Astrocyte (in vitro differentiated cells and primary cell): ENCODE data around the gene CRYBB1. TPM values are rescaled to one million over a fixed set of nuclear protein-coding genes. Genes with fewer than 3 reads are reported as not detected.
"Not testable (repeated sequence)": the region's sequence is repeated elsewhere in the genome, so short reads cannot be mapped to it uniquely, and the experiment has no call there.

Source experiments
- DNase-seq: peaks from one replicate; pipeline ENCODE4 v3.0.0-alpha.2; 2010; ENCODE audit warnings: low read depth
- FAIRE-seq: peaks from 2 replicates; lab custom pipeline; 2011; peaks lifted over from hg19 to GRCh38; lab: Jason Lieb, UNC
- H2AFZ ChIP-seq: 2 replicates; pipeline ENCODE4 v1.6.0; 2012; ENCODE audit warnings: low read depth, low read length, inconsistent platforms
- H3K27ac ChIP-seq: 2 replicates; pipeline ENCODE4 v1.5.1; 2011; ENCODE audit warnings: low read depth, low read length, inconsistent platforms
- H3K27me3 ChIP-seq: 2 replicates; pipeline ENCODE4 v1.6.0; 2011; ENCODE audit warnings: low read length, inconsistent platforms; ENCODE audit not compliant: insufficient read depth
- H3K36me3 ChIP-seq: 2 replicates; pipeline ENCODE4 v1.5.1; 2011; ENCODE audit warnings: low read length, inconsistent platforms; ENCODE audit not compliant: insufficient read depth
- H3K4me1 ChIP-seq: 2 replicates; pipeline ENCODE4 v1.5.1; 2011; ENCODE audit warnings: low read length, inconsistent platforms; ENCODE audit not compliant: insufficient read depth
- H3K4me2 ChIP-seq: 2 replicates; pipeline ENCODE4 v1.6.0; 2012; ENCODE audit warnings: low read length, inconsistent platforms
- H3K4me3 ChIP-seq: 2 replicates; pipeline ENCODE4 v1.5.1; 2011; ENCODE audit warnings: low read depth, mild to moderate bottlenecking, low read length, inconsistent platforms; ENCODE audit not compliant: insufficient read depth
- H3K79me2 ChIP-seq: 2 replicates; pipeline ENCODE4 v1.6.0; 2012; ENCODE audit warnings: mild to moderate bottlenecking, low read length, inconsistent platforms; ENCODE audit not compliant: insufficient read depth
- H3K9ac ChIP-seq: 2 replicates; pipeline ENCODE4 v1.6.0; 2012; ENCODE audit warnings: mild to moderate bottlenecking, low read length, inconsistent platforms
- H3K9me3 ChIP-seq: 2 replicates; pipeline ENCODE4 v1.5.1; 2012; ENCODE audit warnings: low read depth, mild to moderate bottlenecking, low read length, inconsistent platforms; ENCODE audit not compliant: insufficient read depth
- H4K20me1 ChIP-seq: 2 replicates; pipeline ENCODE4 v1.6.0; 2012; ENCODE audit warnings: low read length, inconsistent platforms; ENCODE audit not compliant: insufficient read depth
- H3K27ac Mint-ChIP-seq: one replicate; pipeline ENCODE4 v1.8.0; 2021; ENCODE audit warnings: mild to moderate bottlenecking, mixed read lengths; ENCODE audit not compliant: unreplicated experiment
- H3K27me3 Mint-ChIP-seq: one replicate; pipeline ENCODE4 v1.8.0; 2021; ENCODE audit warnings: low read depth, mixed read lengths; ENCODE audit not compliant: unreplicated experiment
- H3K36me3 Mint-ChIP-seq: one replicate; pipeline ENCODE4 v1.8.0; 2021; ENCODE audit warnings: low read depth, mixed read lengths; ENCODE audit not compliant: unreplicated experiment
- H3K4me1 Mint-ChIP-seq: one replicate; pipeline ENCODE4 v1.8.0; 2021; ENCODE audit warnings: low read depth, mixed read lengths; ENCODE audit not compliant: unreplicated experiment
- H3K4me3 Mint-ChIP-seq: one replicate; pipeline ENCODE4 v1.8.0; 2021; ENCODE audit warnings: mild to moderate bottlenecking, moderate library complexity, mixed read lengths; ENCODE audit not compliant: unreplicated experiment
- H3K9me3 Mint-ChIP-seq: one replicate; pipeline ENCODE4 v1.8.0; 2021; ENCODE audit warnings: mild to moderate bottlenecking, mixed read lengths; ENCODE audit not compliant: unreplicated experiment
- CTCF ChIP-seq: IDR thresholded peaks from 2 replicates; pipeline ENCODE4 v1.5.1; 2011; ENCODE audit warnings: low read depth, mild to moderate bottlenecking, inconsistent platforms, low read length, moderate library complexity; ENCODE audit not compliant: insufficient read depth
- EZH2 ChIP-seq: IDR thresholded peaks from 2 replicates; pipeline ENCODE4 v1.6.1; 2012; ENCODE audit warnings: mild to moderate bottlenecking, low read length, inconsistent platforms; ENCODE audit not compliant: insufficient read depth
- total RNA-seq: library from RNA; stranded (reverse); gene quantifications from 2 replicates; pipeline ENCODE4 v1.2.1, GENCODE V29; 2021

CRYBB1 gene
- total RNA-seq, 1 donor from 2014 or later: not detected

- Histone ChIP-seq H3K9me3 (no peaks in the 10 kb centered on the region), H3K4me1 (peaks cover 15% of the 10 kb centered on the region), H3K79me2 (no peaks in the 10 kb centered on the region), H3K36me3 (no peaks in the 10 kb centered on the region), H3K27ac (no peak overlapping the region), H3K9ac (no peak overlapping the region), H4K20me1 (no peaks in the 10 kb centered on the region), H3K4me2 (no peak overlapping the region), H2AFZ (no peak overlapping the region), H3K4me3 (no peak overlapping the region), H3K27me3 (peaks cover 3% of the 10 kb centered on the region)
- peaks cover 34% of the 10 kb centered on the region for H3K27me3 Mint-ChIP-seq
- H3K4me1 Mint-ChIP-seq: peaks cover 14% of the 10 kb centered on the region
- H3K4me3 Mint-ChIP-seq: no peak overlapping the region
- no peak for TF ChIP-seq CTCF
- no peak for TF ChIP-seq EZH2
- no peak overlapping the region for H3K27ac Mint-ChIP-seq
- no peaks in the 10 kb centered on the region for H3K9me3 Mint-ChIP-seq
- H3K36me3 Mint-ChIP-seq: peaks cover 3% of the 10 kb centered on the region
- no peak for DNase-seq
- FAIRE-seq: no peak
Observed at GRCh38 chr22:26615149-26615548, 2.7 kb downstream of the CRYBB1 start.

- H3K4me2 ChIP-seq: no peak overlapping the region
- H3K4me1 Mint-ChIP-seq: peaks cover 12% of the 10 kb centered on the region
- TF ChIP-seq EZH2: no peak
- H3K27me3 ChIP-seq: peaks cover 3% of the 10 kb centered on the region
- no peaks in the 10 kb centered on the region for H3K79me2 ChIP-seq
- no peaks in the 10 kb centered on the region for H3K36me3 ChIP-seq
- no peak for FAIRE-seq
- H3K9me3 ChIP-seq: no peaks in the 10 kb centered on the region
- no peak overlapping the region for H3K4me3 Mint-ChIP-seq
- no peak for DNase-seq
- peaks cover 3% of the 10 kb centered on the region for H3K36me3 Mint-ChIP-seq
- no peak overlapping the region for H3K27ac Mint-ChIP-seq
- H3K4me3 ChIP-seq: no peak overlapping the region
- H3K9me3 Mint-ChIP-seq: no peaks in the 10 kb centered on the region
- peaks cover 21% of the 10 kb centered on the region for H3K4me1 ChIP-seq
- H3K9ac ChIP-seq: no peak overlapping the region
- H2AFZ ChIP-seq: no peak overlapping the region
- H4K20me1 ChIP-seq: no peaks in the 10 kb centered on the region
- peaks cover 34% of the 10 kb centered on the region for H3K27me3 Mint-ChIP-seq
- no peak overlapping the region for H3K27ac ChIP-seq
Observed at GRCh38 chr22:26614322-26614721, 3.5 kb downstream of the CRYBB1 start.

DNA sequence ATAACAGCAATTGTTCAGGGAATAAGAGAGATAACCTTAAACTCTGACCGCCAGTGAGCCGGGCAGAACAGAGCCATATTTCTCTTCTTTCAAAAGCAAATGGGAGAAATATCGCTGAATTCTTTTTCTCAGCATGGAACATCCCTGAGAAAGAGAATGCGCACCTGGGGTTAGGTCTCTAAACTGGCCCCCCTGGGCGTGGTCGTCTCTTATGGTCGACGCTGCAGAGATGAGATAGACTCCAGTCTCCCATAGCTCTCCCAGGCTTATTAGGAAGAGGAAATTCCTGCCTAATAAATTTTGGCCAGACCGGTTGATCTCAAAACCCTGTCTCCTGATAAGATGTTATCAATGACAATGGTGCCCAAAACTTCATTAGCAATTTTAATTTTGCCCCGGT lies 4.1 kb downstream of the CRYBB1 start:
- not testable (repeated sequence) for H3K36me3 ChIP-seq, H3K36me3 Mint-ChIP-seq, H3K9me3 Mint-ChIP-seq, H3K9ac ChIP-seq, DNase-seq, H3K27ac Mint-ChIP-seq, H4K20me1 ChIP-seq, H3K4me3 ChIP-seq, H3K4me2 ChIP-seq, H3K9me3 ChIP-seq, H2AFZ ChIP-seq, H3K4me3 Mint-ChIP-seq, H3K27ac ChIP-seq, H3K79me2 ChIP-seq, FAIRE-seq, H3K27me3 ChIP-seq
- peaks cover 12% of the 10 kb centered on the region for H3K4me1 Mint-ChIP-seq
- peaks cover 34% of the 10 kb centered on the region for H3K27me3 Mint-ChIP-seq
- peaks cover 21% of the 10 kb centered on the region for H3K4me1 ChIP-seq

GRCh38 chr22:26612652-26613051 lies 5.2 kb downstream of the CRYBB1 start:
- H3K4me2 ChIP-seq: no peak overlapping the region
- no peaks in the 10 kb centered on the region for H4K20me1 ChIP-seq
- no peaks in the 10 kb centered on the region for H3K9me3 ChIP-seq
- H3K9ac ChIP-seq: no peak overlapping the region
- Mint-ChIP-seq H3K9me3 (no peaks in the 10 kb centered on the region), H3K27ac (peak overlapping the region; percentile 59), H3K4me3 (no peak overlapping the region), H3K27me3 (peaks cover 34% of the 10 kb centered on the region), H3K4me1 (peaks cover 10% of the 10 kb centered on the region), H3K36me3 (peaks cover 3% of the 10 kb centered on the region)
- no peak overlapping the region for H3K4me3 ChIP-seq
- H3K79me2 ChIP-seq: no peaks in the 10 kb centered on the region
- FAIRE-seq (no peak), DNase-seq (no peak)
- H3K27ac ChIP-seq: no peak overlapping the region
- H3K4me1 ChIP-seq: peaks cover 21% of the 10 kb centered on the region
- peaks cover 3% of the 10 kb centered on the region for H3K27me3 ChIP-seq
- H2AFZ ChIP-seq: no peak overlapping the region
- TF ChIP-seq EZH2 (no peak), CTCF (no peak)
- H3K36me3 ChIP-seq: no peaks in the 10 kb centered on the region
